A549 treated with AZD9567 at 1 μM for 4 hours (cell line): Measurements from ENCODE around the gene CHMP1A. TPM values are rescaled to one million over a fixed set of nuclear protein-coding genes. Genes with fewer than 3 reads are reported as not detected.

ENCODE experiments used
- total RNA-seq: library from RNA; stranded (reverse); fragments of 200-300 nt; extraction: Qiagen RNA extraction; gene quantifications from 5 replicates; pipeline ENCODE4 v1.2.3, GENCODE V29; 2022; ENCODE audit not compliant: insufficient read depth

Gene CHMP1A
- total RNA-seq: 91.4 to 130 TPM (median 96.9 TPM) in 5 replicates

GRCh38 chr16:89657442-89658220, at the start of gene CHMP1A, which contains the start of gene SPATA33:
TSS of gene CHMP1A (minus strand) at chr16:89657708. CDS start at chr16:89657588, 120 bp downstream.
TSS of gene SPATA33 (plus strand) at chr16:89657836. CDS start at chr16:89657912, 76 bp downstream.

GRCh38 chr16:89701425-89702406, 44.2 kb upstream of the CHMP1A start, which contains the start of gene SPATA2L:
TSS of gene SPATA2L (minus strand) at chr16:89701705. CDS start at chr16:89701232, 473 bp downstream.

GRCh38 chr16:89686520-89687091, 29.1 kb upstream of the CHMP1A start, which contains the start of gene CDK10:
TSS of gene CDK10 (plus strand) at chr16:89686689. CDS start at chr16:89686711, 22 bp downstream.

GRCh38 chr16:89613231-89613953, 44.1 kb downstream of the CHMP1A start, which contains the start of gene DPEP1:
TSS of gene DPEP1 (plus strand) at chr16:89613642. CDS start at chr16:89630411, 16,769 bp downstream.

Other genes starting within 250 kb of the CHMP1A start
- 77.7 to 115 TPM (median 114 TPM) in 5 replicates for gene ANKRD11, start 167.1 kb downstream of the CHMP1A start, total RNA-seq
- 56.2 to 113 TPM (median 104 TPM) in 5 replicates for gene SPG7, start 149.3 kb downstream of the CHMP1A start, total RNA-seq
- 2,658 to 4,373 TPM (median 4,191 TPM) in 5 replicates for gene RPL13, start 97.0 kb downstream of the CHMP1A start, total RNA-seq
- gene CPNE7, start 82.0 kb downstream of the CHMP1A start, total RNA-seq: 38.2 to 80.3 TPM (median 74.3 TPM) in 5 replicates
- gene DPEP1, start 44.1 kb downstream of the CHMP1A start, total RNA-seq: 0.60 to 1.4 TPM (median 0.99 TPM) in 4 of 5 replicates, not detected in the other
- 15.6 to 17.3 TPM (median 16.9 TPM) in 5 replicates for gene SPATA33, start 128 bp upstream of the CHMP1A start, total RNA-seq
- gene CDK10, start 29.0 kb upstream of the CHMP1A start, total RNA-seq: 33.1 to 62.5 TPM (median 51.7 TPM) in 5 replicates
- 7.7 to 13.6 TPM (median 12.9 TPM) in 5 replicates for gene SPATA2L, start 44.0 kb upstream of the CHMP1A start, total RNA-seq
- 0.99 to 5.7 TPM (median 4.6 TPM) in 5 replicates for gene VPS9D1, start 63.2 kb upstream of the CHMP1A start, total RNA-seq
- 21.4 to 26.6 TPM (median 22.9 TPM) in 5 replicates for gene ZNF276, start 63.8 kb upstream of the CHMP1A start, total RNA-seq
- 26.8 to 40.5 TPM (median 36.0 TPM) in 5 replicates for gene FANCA, start 158.9 kb upstream of the CHMP1A start, total RNA-seq
- 4.9 to 8.5 TPM (median 8.2 TPM) in 5 replicates for gene SPIRE2, start 170.8 kb upstream of the CHMP1A start, total RNA-seq
- gene TCF25, start 215.9 kb upstream of the CHMP1A start, total RNA-seq: 42.7 to 87.2 TPM (median 85.1 TPM) in 5 replicates